GM23338 (cell line): Measurements from ENCODE around the gene METTL24. TPM values are rescaled to one million over a fixed set of nuclear protein-coding genes. Genes with fewer than 3 reads are reported as not detected.

Source experiments
- ATAC-seq: fragments of 200-7000 bp; cut with Tn5 transposase; 3 replicates; pipeline ENCODE4 v1.9.1; 2020
- DNase-seq: peaks from one replicate; pipeline ENCODE4 v3.0.0-alpha.2; 2015; ENCODE audit warnings: low spot score
- H2AFZ ChIP-seq: fragments of 200-600 bp; sonication (generic); 2 replicates; pipeline ENCODE4 v1.8.0; 2016; ENCODE audit warnings: antibody characterized with exemption, mild to moderate bottlenecking, moderate library complexity
- H3F3A ChIP-seq: fragments of 200-600 bp; sonication (generic); replicated peaks from 2 replicates; pipeline ENCODE4 v1.8.0; 2017; ENCODE audit warnings: antibody characterized with exemption, mixed run types, low read depth
- H3K27ac ChIP-seq: fragments of 200-600 bp; sonication (generic); 2 replicates; pipeline ENCODE4 v1.6.1; 2016; ENCODE audit warnings: low read depth
- H3K27me3 ChIP-seq: fragments of 200-600 bp; sonication (generic); 2 replicates; pipeline ENCODE4 v1.8.0; 2016; ENCODE audit warnings: mild to moderate bottlenecking, mixed run types, moderate library complexity; ENCODE audit not compliant: insufficient read depth
- H3K36me3 ChIP-seq: fragments of 200-600 bp; sonication (generic); 2 replicates; pipeline ENCODE4 v1.8.0; 2016; ENCODE audit warnings: mild to moderate bottlenecking; ENCODE audit not compliant: insufficient read depth
- H3K4me1 ChIP-seq: fragments of 200-600 bp; sonication (generic); 2 replicates; pipeline ENCODE4 v1.8.0; 2016; ENCODE audit warnings: mild to moderate bottlenecking, moderate library complexity; ENCODE audit not compliant: insufficient read depth
- H3K4me2 ChIP-seq: fragments of 200-600 bp; sonication (generic); 2 replicates; pipeline ENCODE4 v1.7.1; 2017; ENCODE audit warnings: mixed run types
- H3K4me3 ChIP-seq: fragments of 200-600 bp; sonication (generic); 2 replicates; pipeline ENCODE4 v1.6.1; 2016; ENCODE audit warnings: mixed run types
- H3K79me2 ChIP-seq: fragments of 200-600 bp; sonication (generic); replicated peaks from 2 replicates; pipeline ENCODE4 v1.8.0; 2017; ENCODE audit warnings: mild to moderate bottlenecking; ENCODE audit not compliant: insufficient read depth
- H3K9me2 ChIP-seq: fragments of 200-600 bp; sonication (generic); 2 replicates; pipeline ENCODE4 v1.8.0; 2017; ENCODE audit not compliant: insufficient read depth
- H4K20me1 ChIP-seq: fragments of 200-600 bp; sonication (generic); replicated peaks from 2 replicates; pipeline ENCODE4 v1.8.0; 2017; ENCODE audit warnings: mild to moderate bottlenecking; ENCODE audit not compliant: insufficient read depth
- H3K27ac Mint-ChIP-seq: 2 replicates; pipeline ENCODE4 v1.8.0; 2020; ENCODE audit warnings: inconsistent platforms, mild to moderate bottlenecking, moderate library complexity, mixed read lengths
- H3K27me3 Mint-ChIP-seq: 3 replicates; pipeline ENCODE4 v1.8.0; 2022; ENCODE audit warnings: low read depth, mild to moderate bottlenecking, moderate library complexity, mixed read lengths, inconsistent platforms; ENCODE audit not compliant: insufficient read depth, poor library complexity
- H3K36me3 Mint-ChIP-seq: 3 replicates; pipeline ENCODE4 v1.8.0; 2021; ENCODE audit warnings: low read depth, mild to moderate bottlenecking, inconsistent platforms, moderate library complexity, mixed read lengths
- H3K4me1 Mint-ChIP-seq: 3 replicates; pipeline ENCODE4 v1.8.0; 2020; ENCODE audit warnings: mild to moderate bottlenecking, inconsistent platforms, mixed read lengths
- H3K4me3 Mint-ChIP-seq: 3 replicates; pipeline ENCODE4 v1.8.0; 2021; ENCODE audit warnings: moderate library complexity, mild to moderate bottlenecking, inconsistent platforms, mixed read lengths
- H3K9me3 Mint-ChIP-seq: 3 replicates; pipeline ENCODE4 v1.8.0; 2020; ENCODE audit warnings: moderate library complexity, mild to moderate bottlenecking, inconsistent platforms, mixed read lengths
- CREB1 ChIP-seq: fragments of 250-450 bp; sonication (Bioruptor Pico); IDR thresholded peaks from 2 replicates; pipeline ENCODE4 v1.5.0; 2020; ENCODE audit warnings: low read depth, mild to moderate bottlenecking, moderate library complexity
- CTCF ChIP-seq, 2 experiments: fragments of 200-600 bp in 1 of 2; sonication (generic) in 1 of 2; conservative IDR thresholded peaks; 2 replicates each; pipeline versions ENCODE4 v1.5.1 to v1.6.1; 2016 to 2017; ENCODE audit warnings: antibody characterized with exemption in 2 of 2, low read depth in 2 of 2, mild to moderate bottlenecking in 2 of 2, moderate library complexity in 1 of 2
- ETS1 ChIP-seq: IDR thresholded peaks from 2 replicates; pipeline ENCODE4 v1.6.1; 2016; ENCODE audit warnings: antibody characterized with exemption
- EZH2 ChIP-seq: fragments of 200-600 bp; sonication (generic); IDR thresholded peaks from one replicate; pipeline ENCODE4 v1.8.0; 2017; ENCODE audit warnings: antibody characterized with exemption, mild to moderate bottlenecking, low read depth; ENCODE audit not compliant: unreplicated experiment
- EZH2phosphoT487 ChIP-seq: fragments of 200-600 bp; sonication (generic); IDR thresholded peaks from one replicate; pipeline ENCODE4 v1.8.1; 2018; ENCODE audit warnings: antibody characterized with exemption; ENCODE audit not compliant: unreplicated experiment
- JUNB ChIP-seq: IDR thresholded peaks from one replicate; pipeline ENCODE4 v1.6.1; 2016; ENCODE audit warnings: antibody characterized with exemption; ENCODE audit not compliant: unreplicated experiment
- NANOG ChIP-seq: IDR thresholded peaks from 2 replicates; pipeline ENCODE4 v1.6.1; 2016; ENCODE audit warnings: antibody characterized with exemption, borderline replicate concordance
- POLR2AphosphoS5 ChIP-seq: IDR thresholded peaks from 2 replicates; pipeline ENCODE4 v1.6.1; 2016; ENCODE audit warnings: antibody characterized with exemption, low read depth
- REST ChIP-seq: IDR thresholded peaks from one replicate; pipeline ENCODE4 v1.6.1; 2018; ENCODE audit warnings: antibody characterized with exemption; ENCODE audit not compliant: unreplicated experiment
- STAT1 ChIP-seq: IDR thresholded peaks from one replicate; pipeline ENCODE4 v1.6.1; 2016; ENCODE audit warnings: antibody characterized with exemption; ENCODE audit not compliant: unreplicated experiment
- ZNF114 ChIP-seq: fragments of 250-450 bp; sonication (Bioruptor Pico); IDR thresholded peaks from 2 replicates; pipeline ENCODE4 v1.5.0; 2020; ENCODE audit warnings: mild to moderate bottlenecking, moderate library complexity
- ZNF331 ChIP-seq: fragments of 250-450 bp; sonication (Bioruptor Pico); IDR thresholded peaks from 2 replicates; pipeline ENCODE4 v1.5.0; 2020; ENCODE audit warnings: low read depth, mild to moderate bottlenecking, moderate library complexity
- ZNF462 ChIP-seq: fragments of 250-450 bp; sonication (Bioruptor Pico); IDR thresholded peaks from 2 replicates; pipeline ENCODE4 v1.5.0; 2020; ENCODE audit warnings: mild to moderate bottlenecking, moderate library complexity
- polyA plus RNA-seq: library from polyadenylated mRNA; unstranded; fragments of >200 nt; fragmentation: Nextera tagmentation; extraction: Ambion mirVana; gene quantifications from 2 replicates; pipeline ENCODE4 v1.2.1, GENCODE V29; 2016
- total RNA-seq: library from RNA; depleted of rRNA; stranded (reverse); fragments of >200 nt; shearing (Covaris generic); gene quantifications from 2 replicates; pipeline ENCODE4 v1.2.3, GENCODE V29; 2014

Gene METTL24
- total and polyA plus RNA-seq, 2 experiments from 2014 or later, result 0.35 TPM; not detected in 1

GRCh38 chr6:110324548-110324947 is 33.6 kb downstream of the METTL24 start:
- Mint-ChIP-seq H3K27me3 (peaks cover 6% of the 10 kb centered on the region), H3K4me3 (no peak overlapping the region), H3K36me3 (no peaks in the 10 kb centered on the region), H3K4me1 (peaks cover 48% of the 10 kb centered on the region), H3K9me3 (no peaks in the 10 kb centered on the region), H3K27ac (no peak overlapping the region)
- ATAC-seq (no peak), DNase-seq (no peak)
- peaks cover 29% of the 10 kb centered on the region for H3K4me1 ChIP-seq
- H2AFZ ChIP-seq, result no peak overlapping the region
- no peak overlapping the region for H3K27ac ChIP-seq
- no peaks in the 10 kb centered on the region for H3K36me3 ChIP-seq
- H3K27me3 ChIP-seq, result no peaks in the 10 kb centered on the region
- no peaks in the 10 kb centered on the region for H3F3A ChIP-seq
- H3K4me2 ChIP-seq, result no peak overlapping the region
- TF ChIP-seq JUNB (no peak), ZNF462 (CRISPR knock-in tag) (no peak), POLR2AphosphoS5 (no peak), ZNF114 (no peak), EZH2phosphoT487 (no peak), CREB1 (CRISPR knock-in tag) (no peak), NANOG (no peak), ETS1 (no peak), REST (no peak), EZH2 (no peak), CTCF (conservative IDR thresholded peaks at IDR 0.05; ENCODE audit: low read depth in 2 of 2) (no peak), STAT1 (no peak), ZNF331 (CRISPR knock-in tag) (no peak)
- H3K79me2 ChIP-seq, result no peaks in the 10 kb centered on the region
- no peaks in the 10 kb centered on the region for H3K9me2 ChIP-seq
- H3K4me3 ChIP-seq, result no peak overlapping the region
- H4K20me1 ChIP-seq, result no peaks in the 10 kb centered on the region
